GM10266 (cell line): Measurements from ENCODE around the gene ZFYVE9.
"Not testable (repeated sequence)": the region's sequence is repeated elsewhere in the genome, so short reads cannot be mapped to it uniquely, and the experiment has no call there.

Experiments
- DNase-seq: peaks from one replicate; pipeline ENCODE4 v3.0.0; 2012; ENCODE audit errors: extremely low spot score
- TF ChIP-seq, protein P1 (sequence below): IDR thresholded peaks from 2 replicates; pipeline ENCODE4 v1.5.1; 2012; ENCODE audit warnings: mild to moderate bottlenecking, low read depth; ENCODE audit not compliant: control insufficient read depth, insufficient read depth; ENCODE audit errors: missing control alignments

Gene ZFYVE9, protein sequence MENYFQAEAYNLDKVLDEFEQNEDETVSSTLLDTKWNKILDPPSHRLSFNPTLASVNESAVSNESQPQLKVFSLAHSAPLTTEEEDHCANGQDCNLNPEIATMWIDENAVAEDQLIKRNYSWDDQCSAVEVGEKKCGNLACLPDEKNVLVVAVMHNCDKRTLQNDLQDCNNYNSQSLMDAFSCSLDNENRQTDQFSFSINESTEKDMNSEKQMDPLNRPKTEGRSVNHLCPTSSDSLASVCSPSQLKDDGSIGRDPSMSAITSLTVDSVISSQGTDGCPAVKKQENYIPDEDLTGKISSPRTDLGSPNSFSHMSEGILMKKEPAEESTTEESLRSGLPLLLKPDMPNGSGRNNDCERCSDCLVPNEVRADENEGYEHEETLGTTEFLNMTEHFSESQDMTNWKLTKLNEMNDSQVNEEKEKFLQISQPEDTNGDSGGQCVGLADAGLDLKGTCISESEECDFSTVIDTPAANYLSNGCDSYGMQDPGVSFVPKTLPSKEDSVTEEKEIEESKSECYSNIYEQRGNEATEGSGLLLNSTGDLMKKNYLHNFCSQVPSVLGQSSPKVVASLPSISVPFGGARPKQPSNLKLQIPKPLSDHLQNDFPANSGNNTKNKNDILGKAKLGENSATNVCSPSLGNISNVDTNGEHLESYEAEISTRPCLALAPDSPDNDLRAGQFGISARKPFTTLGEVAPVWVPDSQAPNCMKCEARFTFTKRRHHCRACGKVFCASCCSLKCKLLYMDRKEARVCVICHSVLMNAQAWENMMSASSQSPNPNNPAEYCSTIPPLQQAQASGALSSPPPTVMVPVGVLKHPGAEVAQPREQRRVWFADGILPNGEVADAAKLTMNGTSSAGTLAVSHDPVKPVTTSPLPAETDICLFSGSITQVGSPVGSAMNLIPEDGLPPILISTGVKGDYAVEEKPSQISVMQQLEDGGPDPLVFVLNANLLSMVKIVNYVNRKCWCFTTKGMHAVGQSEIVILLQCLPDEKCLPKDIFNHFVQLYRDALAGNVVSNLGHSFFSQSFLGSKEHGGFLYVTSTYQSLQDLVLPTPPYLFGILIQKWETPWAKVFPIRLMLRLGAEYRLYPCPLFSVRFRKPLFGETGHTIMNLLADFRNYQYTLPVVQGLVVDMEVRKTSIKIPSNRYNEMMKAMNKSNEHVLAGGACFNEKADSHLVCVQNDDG (N-terminal part only)

DNA sequence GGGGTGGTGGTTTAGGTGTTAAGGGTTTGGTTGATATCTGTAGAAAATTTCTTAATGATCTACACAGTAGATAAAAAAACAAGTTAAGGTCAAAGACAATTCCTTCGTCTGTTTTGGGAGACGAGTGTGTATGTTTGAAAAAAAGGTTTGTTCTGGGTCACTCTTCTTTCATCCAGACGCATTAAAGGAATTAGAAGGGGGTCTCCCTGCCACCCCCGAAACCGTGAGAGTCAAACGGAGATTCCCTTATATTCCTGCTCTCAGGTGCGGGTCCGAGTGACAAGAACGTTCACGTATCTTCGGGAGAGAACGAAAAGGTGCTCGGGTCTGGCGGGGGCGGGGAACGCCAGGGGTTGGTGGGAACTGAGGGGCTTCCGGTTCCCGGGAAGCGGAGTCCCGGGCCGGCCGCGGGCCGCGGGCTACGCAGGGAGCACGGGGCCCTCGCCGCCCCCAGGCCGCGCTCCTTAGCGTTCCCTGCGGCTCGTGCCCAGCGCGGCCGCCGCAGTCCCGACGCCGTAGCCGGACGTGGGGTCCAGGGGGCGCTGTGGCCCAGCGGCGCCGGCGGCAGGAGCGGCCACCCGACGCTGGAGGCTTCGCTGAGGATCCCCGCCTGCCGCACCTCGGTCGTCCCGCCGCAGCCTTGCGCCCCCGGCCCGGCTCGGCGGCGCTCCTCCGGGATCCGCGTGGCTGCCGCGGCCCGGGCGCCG is at the start of gene ZFYVE9:
TSS of gene ZFYVE9 (plus strand) at position 577 of the 707 bp plus-strand sequence. CDS start 91,118 bp downstream, outside the sequence.
- peak; percentile 88 for DNase-seq
- TF ChIP-seq, protein P1, sequence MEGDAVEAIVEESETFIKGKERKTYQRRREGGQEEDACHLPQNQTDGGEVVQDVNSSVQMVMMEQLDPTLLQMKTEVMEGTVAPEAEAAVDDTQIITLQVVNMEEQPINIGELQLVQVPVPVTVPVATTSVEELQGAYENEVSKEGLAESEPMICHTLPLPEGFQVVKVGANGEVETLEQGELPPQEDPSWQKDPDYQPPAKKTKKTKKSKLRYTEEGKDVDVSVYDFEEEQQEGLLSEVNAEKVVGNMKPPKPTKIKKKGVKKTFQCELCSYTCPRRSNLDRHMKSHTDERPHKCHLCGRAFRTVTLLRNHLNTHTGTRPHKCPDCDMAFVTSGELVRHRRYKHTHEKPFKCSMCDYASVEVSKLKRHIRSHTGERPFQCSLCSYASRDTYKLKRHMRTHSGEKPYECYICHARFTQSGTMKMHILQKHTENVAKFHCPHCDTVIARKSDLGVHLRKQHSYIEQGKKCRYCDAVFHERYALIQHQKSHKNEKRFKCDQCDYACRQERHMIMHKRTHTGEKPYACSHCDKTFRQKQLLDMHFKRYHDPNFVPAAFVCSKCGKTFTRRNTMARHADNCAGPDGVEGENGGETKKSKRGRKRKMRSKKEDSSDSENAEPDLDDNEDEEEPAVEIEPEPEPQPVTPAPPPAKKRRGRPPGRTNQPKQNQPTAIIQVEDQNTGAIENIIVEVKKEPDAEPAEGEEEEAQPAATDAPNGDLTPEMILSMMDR, result peak; percentile 90

DNA sequence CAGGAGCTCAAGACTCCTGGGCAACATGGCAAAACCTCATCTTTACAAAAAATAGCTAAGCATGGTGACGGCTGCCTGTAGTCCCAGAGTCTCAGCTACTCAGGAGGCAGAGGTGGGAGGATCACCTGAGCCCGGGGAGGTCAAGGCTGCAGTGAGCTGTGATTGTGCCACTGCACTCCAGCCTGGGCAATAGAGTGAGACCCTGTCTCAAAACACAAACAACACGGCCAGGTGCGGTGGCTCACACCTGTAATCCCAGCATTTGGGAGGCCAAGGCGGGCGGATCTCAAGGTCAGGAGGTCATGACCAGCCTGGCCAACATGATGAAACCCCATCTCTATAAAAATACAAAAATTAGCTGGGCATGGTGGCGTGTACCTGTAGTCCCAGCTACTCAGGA is 47.6 kb upstream of the ZFYVE9 start:
- not testable (repeated sequence) for DNase-seq

DNA sequence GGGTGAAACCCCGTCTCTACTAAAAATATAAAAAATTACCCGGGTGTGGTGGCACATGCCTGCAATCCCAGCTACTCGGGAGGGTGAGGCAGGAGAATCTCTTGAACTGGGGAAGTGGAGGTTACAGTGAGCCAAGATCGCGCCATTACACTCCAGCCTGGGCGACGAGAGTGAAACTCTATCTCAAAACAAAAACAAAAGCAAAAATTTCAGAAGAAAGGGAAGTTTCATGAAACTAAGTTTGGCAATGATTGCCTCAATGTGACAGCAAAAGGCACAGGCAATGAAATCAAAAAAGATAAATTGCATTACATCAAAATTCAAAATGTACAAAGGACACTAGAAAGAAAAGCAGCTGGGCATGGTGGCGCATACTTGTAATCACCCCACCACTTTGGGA is 45.7 kb upstream of the ZFYVE9 start:
- no peak for DNase-seq
- TF ChIP-seq, protein P1, result no peak

DNA sequence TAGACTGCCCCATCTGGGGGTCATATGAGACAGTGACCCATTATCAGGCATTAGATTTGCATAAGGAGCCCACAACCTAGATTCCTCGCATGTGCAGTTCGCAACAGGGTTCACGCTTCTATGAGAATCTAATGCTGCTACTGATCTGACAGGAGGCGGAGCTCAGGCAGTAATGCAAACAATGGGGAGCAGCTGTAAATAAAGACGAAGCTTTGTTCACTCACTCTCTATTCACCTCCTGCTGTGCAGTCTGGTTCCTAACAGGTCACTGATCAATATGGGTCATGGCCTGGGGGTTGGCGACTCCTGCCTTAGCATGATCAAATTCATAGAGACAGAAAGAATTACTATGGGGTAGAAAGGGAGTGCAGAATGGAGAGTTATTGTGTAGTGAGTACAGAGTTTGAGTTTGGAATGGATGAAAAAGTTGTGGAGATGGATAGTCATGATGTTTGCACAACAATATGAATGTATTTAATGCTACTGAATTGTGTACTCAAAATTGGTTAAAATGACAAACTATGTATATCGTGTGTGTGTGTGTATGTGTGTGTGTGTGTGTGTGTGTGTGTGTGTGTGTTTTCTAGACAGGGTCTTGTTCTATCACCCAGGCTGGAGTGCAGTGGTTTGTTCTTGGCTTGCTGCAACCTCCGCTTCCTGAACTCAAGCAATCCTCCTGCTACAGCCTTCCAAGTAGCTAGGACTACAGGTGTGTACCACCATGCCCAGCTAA is 43.6 kb upstream of the ZFYVE9 start:
- TF ChIP-seq, protein P1, result no peak
- no peak for DNase-seq

DNA sequence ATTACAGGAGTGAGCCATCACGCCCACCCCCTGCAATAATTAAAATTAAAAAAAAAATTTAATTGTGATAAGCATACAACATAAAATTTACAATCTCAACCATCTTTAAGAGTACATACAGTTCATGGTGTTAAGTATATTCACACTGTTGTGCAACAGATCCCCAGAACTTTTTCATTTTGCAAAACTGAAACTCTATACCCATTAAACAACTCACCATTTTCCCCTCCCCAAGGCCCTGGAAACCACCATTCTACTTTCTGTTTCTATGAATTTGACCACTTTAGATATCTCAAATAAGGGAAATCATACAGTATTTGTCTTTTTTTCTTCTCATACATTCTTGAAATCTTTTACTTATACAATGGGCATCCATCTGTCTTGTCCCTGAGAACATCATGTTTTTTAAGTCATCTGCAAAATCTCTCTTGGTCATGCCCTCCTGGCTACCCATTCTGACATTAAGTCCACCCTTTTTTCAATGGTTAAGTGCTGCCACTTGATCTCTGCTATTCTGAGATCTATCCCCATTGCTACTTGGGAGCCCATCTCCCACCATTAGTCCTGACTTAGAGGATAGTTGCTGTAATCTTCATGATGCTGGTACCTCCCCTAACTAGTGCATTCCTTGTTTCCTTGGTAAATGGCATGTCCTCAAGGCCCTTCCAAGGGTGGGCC is 39.4 kb upstream of the ZFYVE9 start:
- DNase-seq, result no peak
- TF ChIP-seq, protein P1, result no peak

DNA sequence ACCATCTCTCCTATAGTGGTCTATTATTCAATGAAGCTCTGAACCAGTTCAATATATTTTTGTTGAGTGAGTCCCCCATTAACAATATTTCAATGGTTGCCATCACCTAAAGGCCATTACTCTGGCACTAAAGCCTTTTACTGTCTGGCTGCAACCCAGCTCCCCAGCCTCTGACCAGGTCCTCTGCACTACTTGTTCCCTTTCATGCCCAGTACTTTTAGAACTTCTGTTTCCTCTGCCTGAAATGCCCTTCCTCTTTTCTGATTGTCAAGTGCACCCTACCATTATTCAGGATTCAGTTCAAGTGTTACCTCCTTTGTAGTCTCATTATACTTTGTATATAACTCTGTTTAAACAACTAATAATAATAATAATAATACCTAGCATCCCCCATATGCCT is 30.4 kb upstream of the ZFYVE9 start:
- DNase-seq, result no peak
- TF ChIP-seq, protein P1, result no peak
